ENCODE measurements around the gene SLC27A1. TPM values are rescaled to one million over a fixed set of nuclear protein-coding genes. Genes with fewer than 3 reads are reported as not detected.

Gene SLC27A1
- total RNA-seq, 2 donors from 2014 or later, result 29.1 to 36.4 TPM

DNA sequence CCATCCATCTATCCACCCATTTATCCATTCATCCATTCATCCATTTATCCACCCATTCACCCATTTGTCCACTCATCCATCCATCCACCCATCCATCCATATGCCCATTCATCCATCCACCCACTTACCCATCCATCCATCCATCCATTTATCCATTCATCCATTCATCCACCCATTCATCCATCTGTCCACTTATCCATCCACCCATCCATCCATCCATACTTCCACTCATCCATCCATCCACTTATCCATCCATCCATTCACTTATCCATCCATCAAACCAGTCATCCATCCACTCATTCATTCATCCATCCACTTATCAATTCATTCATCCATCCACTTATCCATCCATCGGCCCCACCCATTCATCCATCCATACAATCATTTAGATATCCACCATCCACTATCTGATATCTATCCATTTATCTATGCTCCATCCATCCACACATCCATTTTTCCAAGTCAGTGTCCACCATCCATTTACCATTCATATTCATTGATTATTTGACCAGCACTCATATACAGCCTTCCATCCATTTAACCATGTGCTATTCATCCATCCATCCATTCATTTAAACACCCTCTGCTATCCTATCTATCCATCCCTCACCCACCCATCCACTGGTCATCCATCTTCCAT, 24.7 kb upstream of the SLC27A1 start:
- no peak overlapping the region for H3K27ac ChIP-seq
- H3K27me3 ChIP-seq (replicated peaks; ENCODE audit: insufficient read depth), result no peaks in the 10 kb centered on the region
- H3K4me3 ChIP-seq, result no peak overlapping the region
- TF ChIP-seq, protein P1, sequence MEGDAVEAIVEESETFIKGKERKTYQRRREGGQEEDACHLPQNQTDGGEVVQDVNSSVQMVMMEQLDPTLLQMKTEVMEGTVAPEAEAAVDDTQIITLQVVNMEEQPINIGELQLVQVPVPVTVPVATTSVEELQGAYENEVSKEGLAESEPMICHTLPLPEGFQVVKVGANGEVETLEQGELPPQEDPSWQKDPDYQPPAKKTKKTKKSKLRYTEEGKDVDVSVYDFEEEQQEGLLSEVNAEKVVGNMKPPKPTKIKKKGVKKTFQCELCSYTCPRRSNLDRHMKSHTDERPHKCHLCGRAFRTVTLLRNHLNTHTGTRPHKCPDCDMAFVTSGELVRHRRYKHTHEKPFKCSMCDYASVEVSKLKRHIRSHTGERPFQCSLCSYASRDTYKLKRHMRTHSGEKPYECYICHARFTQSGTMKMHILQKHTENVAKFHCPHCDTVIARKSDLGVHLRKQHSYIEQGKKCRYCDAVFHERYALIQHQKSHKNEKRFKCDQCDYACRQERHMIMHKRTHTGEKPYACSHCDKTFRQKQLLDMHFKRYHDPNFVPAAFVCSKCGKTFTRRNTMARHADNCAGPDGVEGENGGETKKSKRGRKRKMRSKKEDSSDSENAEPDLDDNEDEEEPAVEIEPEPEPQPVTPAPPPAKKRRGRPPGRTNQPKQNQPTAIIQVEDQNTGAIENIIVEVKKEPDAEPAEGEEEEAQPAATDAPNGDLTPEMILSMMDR (IDR thresholded peaks at IDR 0.05), result no peak
- peaks cover 0 to 6% of the 10 kb centered on the region in 2 donors for H3K4me1 ChIP-seq (ENCODE audit: control insufficient read depth in 1 of 2, low read depth in 2 of 2)
- no peaks in the 10 kb centered on the region for H3K36me3 ChIP-seq
- no peaks in the 10 kb centered on the region for H3K9me3 ChIP-seq
- DNase-seq (ENCODE audit: low spot score) (no peak), ATAC-seq (ENCODE audit: insufficient number of reproducible peaks, low FRiP score, low read depth) (no peak)

DNA sequence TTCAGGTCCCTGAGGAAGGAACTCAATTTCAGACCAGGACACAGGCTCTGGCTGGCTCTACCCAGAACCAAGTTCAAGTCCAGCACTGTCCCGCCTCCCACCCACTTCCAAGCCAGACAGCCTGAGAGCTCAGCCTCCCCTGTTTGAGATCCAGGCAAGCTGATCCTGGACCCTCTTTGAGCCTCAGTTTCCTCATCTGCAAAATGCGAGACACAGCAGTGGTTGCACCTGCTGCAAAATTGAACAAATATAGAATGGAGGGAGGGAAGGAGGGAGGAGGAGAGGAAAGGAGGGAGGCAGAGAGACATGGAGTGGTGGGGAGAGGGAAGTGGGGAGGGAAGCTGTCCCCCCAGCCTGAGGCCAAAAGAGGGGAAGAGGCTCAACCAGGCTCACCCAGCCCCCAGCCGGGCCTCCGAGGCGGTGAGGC, 22.6 kb upstream of the SLC27A1 start:
- TF ChIP-seq, protein P1 (IDR thresholded peaks at IDR 0.05), result no peak
- no peak overlapping the region for H3K27ac ChIP-seq
- H3K27me3 ChIP-seq (replicated peaks; ENCODE audit: insufficient read depth), result no peaks in the 10 kb centered on the region
- H3K9me3 ChIP-seq, result no peaks in the 10 kb centered on the region
- ATAC-seq (ENCODE audit: insufficient number of reproducible peaks, low FRiP score, low read depth) (no peak), DNase-seq (ENCODE audit: low spot score) (no peak)
- H3K4me3 ChIP-seq, result peak overlapping the region; percentile 70
- no peaks in the 10 kb centered on the region for H3K36me3 ChIP-seq
- peaks cover 0 to 6% of the 10 kb centered on the region in 2 donors for H3K4me1 ChIP-seq (ENCODE audit: control insufficient read depth in 1 of 2, low read depth in 2 of 2)

DNA sequence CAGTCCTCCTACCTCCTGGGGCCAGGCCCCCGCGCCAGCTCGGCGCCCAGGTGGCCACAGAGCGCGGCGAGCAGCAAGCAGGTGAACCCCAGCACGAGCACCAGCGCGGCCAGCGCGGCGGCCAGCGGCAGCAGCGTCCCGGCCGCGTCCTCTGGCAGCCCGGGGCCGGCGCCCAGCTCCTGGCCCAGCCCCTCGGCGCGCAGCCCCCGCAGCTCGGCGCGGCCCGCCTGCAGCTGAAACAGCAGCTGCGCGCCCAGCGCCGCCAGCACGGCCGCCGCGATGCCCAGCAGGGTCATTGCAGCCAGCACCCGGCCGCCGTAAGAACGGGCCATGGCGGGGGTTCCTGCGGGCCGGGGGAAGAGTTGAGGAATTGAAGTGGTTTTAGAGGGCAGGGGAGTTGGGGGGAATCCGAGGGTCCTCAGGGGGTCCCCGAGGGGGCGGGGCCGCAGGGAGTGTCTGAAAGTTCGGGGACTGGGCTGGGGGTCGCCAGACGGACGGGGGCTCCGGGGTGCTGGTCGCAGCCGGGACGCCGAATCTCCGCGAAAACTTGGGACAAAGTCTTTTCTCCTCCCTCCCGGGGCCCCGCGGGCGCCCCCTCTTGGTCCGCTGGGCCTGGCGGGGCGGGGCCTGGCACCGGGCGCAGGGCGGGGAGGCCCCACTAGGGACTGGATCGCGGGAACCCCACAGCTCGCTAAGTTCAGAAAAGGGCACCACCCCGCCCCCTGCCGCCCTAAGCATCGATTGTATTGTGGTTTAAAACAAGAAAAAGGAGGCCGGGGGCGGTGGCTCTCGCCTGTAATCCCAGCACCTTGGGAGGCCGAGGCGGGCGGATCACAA, 22.0 kb upstream of the SLC27A1 start, which contains the start of gene TMEM221:
TMEM221 (minus strand) TSS at position 538 of the 837 bp plus-strand sequence; CDS start at position 332, 206 bp downstream.
- no peak within 1 kb of the TSS for H3K27ac ChIP-seq
- H3K36me3 ChIP-seq, result no peaks in the 10 kb centered on the region
- H3K27me3 ChIP-seq (replicated peaks; ENCODE audit: insufficient read depth), result peaks cover under 1% of the 10 kb centered on the region
- H3K4me1 ChIP-seq (ENCODE audit: control insufficient read depth in 1 of 2, low read depth in 2 of 2), result peaks cover 0 to 6% of the 10 kb centered on the region in 2 donors
- ATAC-seq (ENCODE audit: insufficient number of reproducible peaks, low FRiP score, low read depth) (no peak), DNase-seq (ENCODE audit: low spot score) (no peak)
- H3K9me3 ChIP-seq, result no peaks in the 10 kb centered on the region
- TF ChIP-seq, protein P1 (IDR thresholded peaks at IDR 0.05), result peak; percentile 42
- H3K4me3 ChIP-seq, result peak within 1 kb of the TSS; percentile 70

DNA sequence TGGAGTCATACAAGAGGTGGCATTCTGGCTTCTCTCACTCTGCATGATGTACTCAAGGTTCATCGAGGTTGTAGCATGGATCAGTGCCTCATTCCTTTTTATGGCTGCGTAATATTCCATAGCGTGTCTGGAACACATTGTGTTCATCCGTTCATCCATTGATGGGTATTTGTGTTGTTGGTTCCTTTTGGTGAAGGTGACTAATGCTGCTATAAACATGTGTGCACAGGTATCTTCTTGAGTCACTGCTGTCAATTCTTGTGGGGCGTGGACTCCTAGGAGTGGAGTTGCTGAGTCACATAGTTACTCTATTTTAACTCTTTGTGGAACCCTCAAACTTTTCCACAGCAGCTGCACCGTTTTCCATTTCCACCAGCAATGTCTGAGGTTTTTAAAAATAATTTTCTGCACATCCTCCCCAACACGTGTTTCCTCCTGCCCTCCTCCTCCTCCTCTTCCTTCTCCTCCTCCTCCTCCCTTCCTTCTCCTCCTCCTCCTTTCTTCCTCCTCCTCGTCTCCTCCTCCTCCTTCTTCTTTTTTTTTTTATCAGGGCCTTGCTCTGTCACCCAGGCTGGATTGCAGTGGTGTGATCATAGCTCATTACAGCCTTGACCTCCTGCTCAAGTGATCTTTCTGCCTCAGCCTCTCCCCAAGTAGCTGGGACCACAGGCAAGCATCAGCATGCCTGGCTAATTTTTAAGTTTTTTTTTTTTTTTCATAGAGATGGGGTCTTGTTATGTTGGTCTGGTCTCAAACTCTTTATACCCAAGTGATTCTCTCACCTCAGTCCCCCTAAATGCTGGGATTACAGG, 19.9 kb upstream of the SLC27A1 start:
- TF ChIP-seq, protein P1 (IDR thresholded peaks at IDR 0.05), result no peak
- Histone ChIP-seq H3K27me3 (replicated peaks; ENCODE audit: insufficient read depth) (peaks cover 15% of the 10 kb centered on the region), H3K4me1 (ENCODE audit: control insufficient read depth in 1 of 2, low read depth in 2 of 2) (peaks cover 0 to 6% of the 10 kb centered on the region in 2 donors), H3K4me3 (no peak overlapping the region), H3K9me3 (no peaks in the 10 kb centered on the region), H3K27ac (no peak overlapping the region), H3K36me3 (no peaks in the 10 kb centered on the region)
- ATAC-seq (ENCODE audit: insufficient number of reproducible peaks, low FRiP score, low read depth) (no peak), DNase-seq (ENCODE audit: low spot score) (no peak)
